Measurements from ENCODE around the gene GSTM1. TPM values are rescaled to one million over a fixed set of nuclear protein-coding genes. Genes with fewer than 3 reads are reported as not detected.

GSTM1 gene
- polyA plus RNA-seq (2013), result 0.05 TPM

DNA sequence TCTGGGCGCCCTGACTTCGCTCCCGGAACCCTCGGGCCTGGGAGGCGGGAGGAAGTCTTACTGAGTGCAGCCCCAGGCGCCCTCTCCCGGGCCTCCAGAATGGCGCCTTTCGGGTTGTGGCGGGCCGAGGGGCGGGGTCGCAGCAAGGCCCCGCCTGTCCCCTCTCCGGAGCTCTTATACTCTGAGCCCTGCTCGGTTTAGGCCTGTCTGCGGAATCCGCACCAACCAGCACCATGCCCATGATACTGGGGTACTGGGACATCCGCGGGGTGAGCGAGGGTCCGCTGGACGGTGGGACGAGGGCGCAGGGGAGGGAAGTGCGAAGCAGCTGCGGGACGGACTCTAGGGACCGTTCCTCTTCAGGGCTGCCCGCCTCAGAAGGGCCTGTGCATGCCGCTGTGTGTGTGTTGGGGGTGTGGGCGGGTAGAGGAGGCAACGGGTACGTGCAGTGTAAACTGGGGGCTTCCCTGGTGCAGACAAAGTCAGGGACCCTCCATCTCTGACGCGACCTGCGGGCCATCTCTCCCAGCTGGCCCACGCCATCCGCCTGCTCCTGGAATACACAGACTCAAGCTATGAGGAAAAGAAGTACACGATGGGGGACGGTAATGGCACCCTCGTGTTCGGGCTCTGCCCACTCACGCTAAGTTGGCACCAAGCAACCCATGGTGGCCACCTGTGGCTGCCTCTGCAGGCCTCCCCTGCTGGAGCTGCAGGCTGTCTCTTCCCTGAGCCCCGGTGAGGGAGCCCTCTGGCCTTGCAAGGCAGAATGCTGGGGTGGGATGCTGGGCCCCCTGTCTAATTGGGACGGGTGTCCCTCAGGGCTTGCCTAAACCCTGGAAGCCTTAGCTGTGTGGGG, at the start of gene GSTM1:
Gene GSTM1 (plus strand): TSS at position 177 of the 859 bp plus-strand sequence. CDS start 57 bp downstream, at position 234.
- ChIA-PET POLR2A (no interaction called here), CTCF (interaction anchor here (1.0 to 3.9 kb wide), 7 partner anchors 38 to 142 kb away, joined by 3 to 23 read pairs (median 6); no protein-coding TSS in a partner anchor)
- Histone ChIP-seq H3K4me1 (ENCODE audit: control extremely low read depth in 1 of 4, control insufficient read depth in 4 of 4, insufficient read depth in 4 of 4, low read length in 3 of 4) (peaks cover 0 to 14% (median 1%) of the 10 kb centered on the region in 4 experiments), H3K27ac (ENCODE audit: insufficient read depth in 1 of 2, low read depth in 1 of 2, low read length in 2 of 2, poor library complexity in 1 of 2, severe bottlenecking in 2 of 2) (peak within 1 kb of the TSS in 1 of 2 experiments; percentile 43), H3K9me3 (ENCODE audit: control extremely low read depth in 1 of 5, control insufficient read depth in 4 of 5, insufficient read depth in 2 of 5, low read depth in 1 of 5, low read length in 4 of 5) (no peaks in the 10 kb centered on the region), H3K27me3 (replicated peaks in 2 of 5; ENCODE audit: control insufficient read depth in 4 of 5, insufficient read depth in 5 of 5, low read length in 4 of 5) (no peaks in the 10 kb centered on the region), H3K36me3 (ENCODE audit: control insufficient read depth in 4 of 4, insufficient read depth in 4 of 4, low read length in 3 of 4) (peaks cover 0 to 26% (median 0%) of the 10 kb centered on the region in 4 experiments), H3K4me3 (ENCODE audit: control insufficient read depth in 1 of 7, extremely low read depth in 1 of 7, insufficient read depth in 4 of 7, low read depth in 2 of 7, low read length in 6 of 7) (peak within 1 kb of the TSS in 5 of 7 experiments; percentile 23 to 84 (median 54))
- peak in 1 of 3 donors; percentile 73 for DNase-seq
- WGBS (ENCODE audit: insufficient coverage), result no CpG with 5 or more reads among the region's 46 CpGs

DNA sequence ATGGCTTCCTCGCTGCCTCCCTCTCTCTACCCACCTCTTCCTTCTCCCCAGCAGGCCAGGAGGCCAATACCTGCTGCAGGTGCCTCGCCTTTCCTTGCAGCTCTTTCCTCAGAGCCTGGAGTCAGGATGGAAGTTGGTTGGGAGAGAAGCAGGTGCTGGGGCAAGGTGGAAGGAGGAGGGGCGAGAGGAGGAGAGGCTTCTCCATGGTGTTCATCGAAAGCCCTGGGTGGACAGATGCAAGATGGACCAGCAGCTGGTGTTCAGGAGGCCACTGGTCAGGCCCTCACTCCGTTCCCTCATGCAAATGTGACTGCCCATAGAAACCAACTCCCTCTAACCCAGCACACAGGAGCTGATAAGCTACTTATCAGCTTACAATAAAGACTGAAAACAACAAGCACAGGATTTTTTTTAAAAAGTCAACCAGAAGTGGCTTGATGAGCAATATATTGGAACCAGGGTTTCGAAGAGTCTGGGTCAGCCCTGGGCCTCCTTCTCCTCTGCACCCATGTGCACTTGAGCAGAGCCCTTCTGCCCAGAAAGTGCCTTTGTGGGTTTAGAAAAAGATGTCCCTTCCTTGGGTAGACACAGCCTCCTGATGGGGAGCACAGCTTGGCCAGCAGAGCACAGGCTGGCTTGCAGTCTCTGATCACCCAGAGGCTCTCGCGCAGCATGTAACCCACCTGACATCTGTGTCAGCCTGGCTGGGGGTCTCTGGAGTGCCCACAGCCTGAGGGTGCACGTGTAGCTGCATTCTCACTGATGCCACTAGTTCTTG, 48.4 kb upstream of the GSTM1 start:
- no peaks in the 10 kb centered on the region for H3K27me3 ChIP-seq (replicated peaks in 2 of 5; ENCODE audit: control insufficient read depth in 4 of 5, insufficient read depth in 5 of 5, low read length in 4 of 5)
- peaks cover 0 to 44% (median 20%) of the 10 kb centered on the region in 4 experiments for H3K4me1 ChIP-seq (ENCODE audit: control extremely low read depth in 1 of 4, control insufficient read depth in 4 of 4, insufficient read depth in 4 of 4, low read length in 3 of 4)
- ChIA-PET CTCF (interaction anchor here (0.6 to 25.8 kb wide), 30 partner anchors 9 to 372 kb away, joined by 3 to 430 read pairs (median 8); partner anchors contain the start of genes AHCYL1, AMPD2, GNAI3 and GNAT2), POLR2A (interaction anchor here (1.2 kb wide), 1 partner anchor 134 kb away, joined by 4 read pairs; no protein-coding TSS in a partner anchor)
- WGBS (ENCODE audit: insufficient coverage), result 80% methylated on average over 5 of the region's 9 CpGs
- no peaks in the 10 kb centered on the region for H3K36me3 ChIP-seq (ENCODE audit: control insufficient read depth in 4 of 4, insufficient read depth in 4 of 4, low read length in 3 of 4)
- no peak overlapping the region for H3K4me3 ChIP-seq (ENCODE audit: control insufficient read depth in 1 of 7, extremely low read depth in 1 of 7, insufficient read depth in 4 of 7, low read depth in 2 of 7, low read length in 6 of 7)
- no peak overlapping the region for H3K27ac ChIP-seq (ENCODE audit: insufficient read depth in 1 of 2, low read depth in 1 of 2, low read length in 2 of 2, poor library complexity in 1 of 2, severe bottlenecking in 2 of 2)
- DNase-seq, result no peak
- H3K9me3 ChIP-seq (ENCODE audit: control extremely low read depth in 1 of 5, control insufficient read depth in 4 of 5, insufficient read depth in 2 of 5, low read depth in 1 of 5, low read length in 4 of 5), result no peaks in the 10 kb centered on the region

DNA sequence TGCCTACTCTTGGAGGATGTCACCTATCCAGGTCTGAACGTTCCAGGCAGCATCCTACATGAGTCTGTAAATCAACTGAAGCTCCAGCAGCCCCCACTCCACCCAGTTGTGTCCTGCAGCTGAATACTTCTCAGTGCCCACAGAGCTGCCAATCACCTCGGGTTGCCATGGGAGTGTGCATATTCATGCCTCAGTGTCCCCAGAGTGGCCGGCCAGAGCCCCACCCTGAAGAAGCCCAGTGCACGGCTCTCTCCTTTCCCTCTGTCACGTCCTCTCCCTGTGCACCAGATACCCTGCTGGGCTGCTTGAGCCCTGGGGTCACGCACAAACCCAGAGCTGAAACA, 47.8 kb upstream of the GSTM1 start:
- no peak for DNase-seq
- Histone ChIP-seq H3K27me3 (replicated peaks in 2 of 5; ENCODE audit: control insufficient read depth in 4 of 5, insufficient read depth in 5 of 5, low read length in 4 of 5) (no peaks in the 10 kb centered on the region), H3K4me1 (ENCODE audit: control extremely low read depth in 1 of 4, control insufficient read depth in 4 of 4, insufficient read depth in 4 of 4, low read length in 3 of 4) (peaks cover 0 to 46% (median 16%) of the 10 kb centered on the region in 4 experiments), H3K4me3 (ENCODE audit: control insufficient read depth in 1 of 7, extremely low read depth in 1 of 7, insufficient read depth in 4 of 7, low read depth in 2 of 7, low read length in 6 of 7) (no peak overlapping the region), H3K9me3 (ENCODE audit: control extremely low read depth in 1 of 5, control insufficient read depth in 4 of 5, insufficient read depth in 2 of 5, low read depth in 1 of 5, low read length in 4 of 5) (no peaks in the 10 kb centered on the region), H3K27ac (ENCODE audit: insufficient read depth in 1 of 2, low read depth in 1 of 2, low read length in 2 of 2, poor library complexity in 1 of 2, severe bottlenecking in 2 of 2) (no peak overlapping the region), H3K36me3 (ENCODE audit: control insufficient read depth in 4 of 4, insufficient read depth in 4 of 4, low read length in 3 of 4) (no peaks in the 10 kb centered on the region)
- 63% methylated on average over 5 of the region's 6 CpGs for WGBS (ENCODE audit: insufficient coverage)
- ChIA-PET POLR2A (interaction anchor here (1.2 to 1.7 kb wide), 3 partner anchors 8 to 134 kb away, joined by 4 to 5 read pairs (median 4); no protein-coding TSS in a partner anchor), CTCF (interaction anchor here (0.6 to 25.8 kb wide), 36 partner anchors 10 to 372 kb away, joined by 3 to 430 read pairs (median 7); partner anchors contain the start of genes AHCYL1, AMPD2, GNAI3 and GNAT2)

DNA sequence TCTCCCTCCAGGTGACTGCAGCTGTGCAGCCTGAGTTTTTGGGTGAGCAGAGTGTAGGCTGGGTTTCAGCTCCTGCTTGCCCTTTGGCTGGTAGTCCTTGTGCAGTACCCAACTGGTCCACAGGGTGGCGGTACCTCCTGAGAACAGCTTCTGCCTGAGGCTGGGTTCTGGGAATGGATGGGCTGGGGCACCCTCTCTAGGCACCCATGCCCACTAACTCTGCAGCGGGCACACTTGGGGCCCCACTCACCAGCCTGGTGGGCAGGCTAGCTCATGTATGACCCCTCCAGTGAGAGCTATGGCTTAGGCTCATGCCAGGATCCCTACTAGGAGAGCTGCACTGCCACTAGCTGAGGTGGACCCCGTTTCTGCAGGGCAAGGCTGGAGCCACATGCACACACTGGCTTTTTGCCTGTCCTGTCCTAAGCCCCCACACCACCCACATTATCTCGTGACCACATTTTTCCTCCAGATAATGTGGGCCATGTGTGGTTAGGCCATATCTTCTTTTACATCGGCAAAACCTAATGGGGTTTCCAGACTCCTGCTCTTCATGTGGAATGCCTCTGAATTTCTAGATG, 47.2 kb upstream of the GSTM1 start:
- Histone ChIP-seq H3K27ac (ENCODE audit: insufficient read depth in 1 of 2, low read depth in 1 of 2, low read length in 2 of 2, poor library complexity in 1 of 2, severe bottlenecking in 2 of 2) (no peak overlapping the region), H3K36me3 (ENCODE audit: control insufficient read depth in 4 of 4, insufficient read depth in 4 of 4, low read length in 3 of 4) (no peaks in the 10 kb centered on the region), H3K9me3 (ENCODE audit: control extremely low read depth in 1 of 5, control insufficient read depth in 4 of 5, insufficient read depth in 2 of 5, low read depth in 1 of 5, low read length in 4 of 5) (no peaks in the 10 kb centered on the region), H3K4me1 (ENCODE audit: control extremely low read depth in 1 of 4, control insufficient read depth in 4 of 4, insufficient read depth in 4 of 4, low read length in 3 of 4) (peaks cover 0 to 43% (median 16%) of the 10 kb centered on the region in 4 experiments), H3K4me3 (ENCODE audit: control insufficient read depth in 1 of 7, extremely low read depth in 1 of 7, insufficient read depth in 4 of 7, low read depth in 2 of 7, low read length in 6 of 7) (peak overlapping the region in 2 of 7 experiments; percentile 5 to 29), H3K27me3 (replicated peaks in 2 of 5; ENCODE audit: control insufficient read depth in 4 of 5, insufficient read depth in 5 of 5, low read length in 4 of 5) (no peaks in the 10 kb centered on the region)
- DNase-seq, result peak; percentile 72 to 86 (median 82)
- ChIA-PET POLR2A (interaction anchor here (1.2 to 1.7 kb wide), 3 partner anchors 8 to 133 kb away, joined by 4 to 5 read pairs (median 4); no protein-coding TSS in a partner anchor), CTCF (interaction anchor here (0.7 to 25.8 kb wide), 39 partner anchors 10 to 371 kb away, joined by 3 to 430 read pairs (median 7); partner anchors contain the start of genes AHCYL1, AMPD2, GNAI3 and GNAT2)
- 0% methylated on average over 4 of the region's 5 CpGs for WGBS (ENCODE audit: insufficient coverage)

DNA sequence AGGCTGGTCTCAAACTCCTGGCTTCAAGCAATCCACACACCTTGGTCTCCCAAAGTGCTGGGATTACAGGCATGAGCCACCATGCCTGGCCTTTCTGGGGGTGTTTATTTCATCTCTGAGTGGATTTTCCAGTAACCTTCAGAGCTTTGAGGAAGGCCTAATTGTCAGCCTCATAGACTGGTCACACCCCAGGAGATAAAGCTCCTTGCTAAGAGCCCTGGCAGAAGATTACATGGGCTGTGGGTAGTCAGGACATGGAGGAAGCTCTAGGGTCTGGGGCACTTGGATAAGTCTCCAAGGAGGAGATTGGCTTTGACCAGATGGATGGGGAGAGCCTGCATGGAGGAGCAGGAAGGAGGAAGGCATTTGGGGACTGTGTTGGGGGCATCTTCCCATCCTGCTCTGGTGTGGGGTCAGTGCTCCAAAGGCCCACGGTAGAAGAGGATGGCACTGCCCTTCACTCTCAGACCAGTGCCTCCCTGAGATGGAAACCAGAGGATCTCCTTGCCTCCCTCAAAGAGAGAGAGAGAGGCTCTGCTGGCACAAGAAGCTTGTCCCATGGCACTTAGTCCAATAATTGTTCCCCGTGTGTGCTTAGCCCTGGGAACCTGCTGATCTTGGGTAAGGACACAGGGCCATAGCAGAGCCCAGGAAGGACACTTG, 46.4 kb upstream of the GSTM1 start:
- Histone ChIP-seq H3K27ac (ENCODE audit: insufficient read depth in 1 of 2, low read depth in 1 of 2, low read length in 2 of 2, poor library complexity in 1 of 2, severe bottlenecking in 2 of 2) (no peak overlapping the region), H3K4me1 (ENCODE audit: control extremely low read depth in 1 of 4, control insufficient read depth in 4 of 4, insufficient read depth in 4 of 4, low read length in 3 of 4) (peaks cover 0 to 43% (median 16%) of the 10 kb centered on the region in 4 experiments), H3K36me3 (ENCODE audit: control insufficient read depth in 4 of 4, insufficient read depth in 4 of 4, low read length in 3 of 4) (no peaks in the 10 kb centered on the region), H3K4me3 (ENCODE audit: control insufficient read depth in 1 of 7, extremely low read depth in 1 of 7, insufficient read depth in 4 of 7, low read depth in 2 of 7, low read length in 6 of 7) (no peak overlapping the region), H3K9me3 (ENCODE audit: control extremely low read depth in 1 of 5, control insufficient read depth in 4 of 5, insufficient read depth in 2 of 5, low read depth in 1 of 5, low read length in 4 of 5) (peaks cover 0 to under 1% (median 0%) of the 10 kb centered on the region in 5 experiments), H3K27me3 (replicated peaks in 2 of 5; ENCODE audit: control insufficient read depth in 4 of 5, insufficient read depth in 5 of 5, low read length in 4 of 5) (no peaks in the 10 kb centered on the region)
- ChIA-PET CTCF (interaction anchor here (0.8 to 25.8 kb wide), 32 partner anchors 11 to 376 kb away, joined by 3 to 430 read pairs (median 7); partner anchors contain the start of genes AHCYL1, AMPD2, GNAI3 and GNAT2), POLR2A (interaction anchor here (1.4 to 1.7 kb wide), 2 partner anchors 9 to 95 kb away, joined by 4 to 5 read pairs; no protein-coding TSS in a partner anchor)
- WGBS (ENCODE audit: insufficient coverage), result 92% methylated on average over 2 of the region's 2 CpGs
- no peak for DNase-seq

DNA sequence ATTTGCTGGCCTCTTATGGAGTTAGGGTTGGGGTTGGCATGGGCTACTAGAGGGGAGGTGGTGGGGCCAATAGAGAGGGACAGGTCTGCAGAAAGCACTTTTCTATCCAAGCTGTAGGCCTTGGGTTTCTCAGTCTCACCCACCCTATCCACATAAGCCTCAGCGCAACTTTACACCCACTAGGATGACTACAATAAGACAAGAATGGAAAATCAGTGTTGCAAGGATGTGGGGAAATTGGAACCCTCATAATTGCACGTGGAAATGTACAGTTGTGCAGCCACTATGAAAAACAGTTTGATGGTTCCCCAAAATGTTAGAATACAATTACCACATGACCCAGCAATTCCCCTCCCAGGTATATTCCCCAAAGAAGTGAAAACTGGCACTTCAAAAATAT, 45.8 kb upstream of the GSTM1 start:
- H3K36me3 ChIP-seq (ENCODE audit: control insufficient read depth in 4 of 4, insufficient read depth in 4 of 4, low read length in 3 of 4), result no peaks in the 10 kb centered on the region
- ChIA-PET POLR2A (no interaction called here), CTCF (interaction anchor here (0.8 to 25.8 kb wide), 16 partner anchors 12 to 375 kb away, joined by 4 to 430 read pairs (median 12); partner anchors contain the start of genes AHCYL1, GNAI3, GPR61 and GSTM2)
- no peak overlapping the region for H3K4me3 ChIP-seq (ENCODE audit: control insufficient read depth in 1 of 7, extremely low read depth in 1 of 7, insufficient read depth in 4 of 7, low read depth in 2 of 7, low read length in 6 of 7)
- 40% methylated on average over 1 of the region's 2 CpGs for WGBS (ENCODE audit: insufficient coverage)
- no peak for DNase-seq
- no peak overlapping the region for H3K27ac ChIP-seq (ENCODE audit: insufficient read depth in 1 of 2, low read depth in 1 of 2, low read length in 2 of 2, poor library complexity in 1 of 2, severe bottlenecking in 2 of 2)
- H3K4me1 ChIP-seq (ENCODE audit: control extremely low read depth in 1 of 4, control insufficient read depth in 4 of 4, insufficient read depth in 4 of 4, low read length in 3 of 4), result peaks cover 0 to 43% (median 16%) of the 10 kb centered on the region in 4 experiments
- H3K9me3 ChIP-seq (ENCODE audit: control extremely low read depth in 1 of 5, control insufficient read depth in 4 of 5, insufficient read depth in 2 of 5, low read depth in 1 of 5, low read length in 4 of 5), result peaks cover 0 to 3% (median 0%) of the 10 kb centered on the region in 5 experiments
- H3K27me3 ChIP-seq (replicated peaks in 2 of 5; ENCODE audit: control insufficient read depth in 4 of 5, insufficient read depth in 5 of 5, low read length in 4 of 5), result no peaks in the 10 kb centered on the region
